Heart left ventricle (tissue), 16 donors: ENCODE measurements around the gene TTLL1. TPM values are rescaled to one million over a fixed set of nuclear protein-coding genes. Genes with fewer than 3 reads are reported as not detected.

Experiments used
- ATAC-seq, 4 donors: fragments of 200-7000 bp; cut with Tn5 transposase; one replicate each; pipeline ENCODE4 v1.9.1; 2020 to 2022; ENCODE audit warnings: moderate library complexity in 4 of 4, mild to moderate bottlenecking in 3 of 4, moderate number of reproducible peaks in 1 of 4
- DNase-seq, 5 donors: peaks; one replicate each; pipeline ENCODE4 v3.0.0-alpha.2; 2020
- H3K27ac ChIP-seq, 12 donors: fragments of 200-600 bp; sonication (generic) in 4 of 12; one replicate each; pipeline versions ENCODE4 v1.5.0 to v1.8.0; 2016 to 2022; ENCODE audit warnings: mild to moderate bottlenecking in 2 of 12
- H3K27me3 ChIP-seq, 9 donors: fragments of 200-600 bp; sonication (generic) in 2 of 9; one replicate each; pipeline versions ENCODE4 v1.5.1 to v1.8.0; 2016 to 2022; ENCODE audit warnings: mild to moderate bottlenecking in 3 of 9
- H3K36me3 ChIP-seq, 9 donors: fragments of 200-600 bp; sonication (generic) in 2 of 9; one replicate each; pipeline versions ENCODE4 v1.5.0 to v1.8.0; 2018 to 2022; ENCODE audit warnings: mild to moderate bottlenecking in 2 of 9
- H3K4me1 ChIP-seq, 12 donors: fragments of 200-600 bp; sonication (generic) in 4 of 12; one replicate each; pipeline versions ENCODE4 v1.5.0 to v1.8.0; 2016 to 2022; ENCODE audit warnings: mild to moderate bottlenecking in 3 of 12
- H3K4me3 ChIP-seq, 12 donors: fragments of 200-600 bp; sonication (generic) in 4 of 12; one replicate each; pipeline versions ENCODE4 v1.5.0 to v1.8.0; 2017 to 2022; ENCODE audit warnings: mild to moderate bottlenecking in 9 of 12, moderate library complexity in 4 of 12
- H3K9me3 ChIP-seq, 12 donors: fragments of 200-600 bp; sonication (generic) in 4 of 12; one replicate each; pipeline versions ENCODE4 v1.5.0 to v1.8.0; 2016 to 2022; ENCODE audit warnings: mild to moderate bottlenecking in 1 of 12
- CTCF ChIP-seq, 12 donors: fragments of 200-600 bp; sonication (generic) in 4 of 12; IDR thresholded peaks; one replicate each; pipeline versions ENCODE4 v1.5.0 to v1.8.0; 2018 to 2022; ENCODE audit warnings: antibody characterized with exemption in 12 of 12, mild to moderate bottlenecking in 5 of 12
- POLR2A ChIP-seq, 2 donors: fragments of 450-650 bp; IDR thresholded peaks; one replicate each; pipeline ENCODE4 v1.6.1; 2017; ENCODE audit warnings: antibody characterized with exemption in 2 of 2, mild to moderate bottlenecking in 2 of 2, moderate library complexity in 2 of 2
- WGBS, 4 donors: extraction: QIAGEN DNeasy Blood & Tissue Kit in 2 of 4; methylation state at CpG; one replicate each; pipeline versions ENCODE4 v1.1.5 to v1.1.7; 2013 to 2018; 5-methylcytosine and 5-hydroxymethylcytosine counted together
- intact Hi-C, 10 donors: fragments of 100-400 bp; cut with DNase I; formaldehyde crosslinking; loops; one replicate each; pipeline versions ENCODE4 v1.11.1 to v1.14.2; 2022
- polyA plus RNA-seq, 2 donors: library from polyadenylated mRNA; stranded (reverse); fragments of 200-250 nt; gene quantifications; one replicate each; pipeline ENCODE4 v1.2.3, GENCODE V29; 2013
- total RNA-seq, 9 donors: library from RNA; depleted of rRNA in 2 of 9; stranded (reverse); fragments of >200 nt in 2 of 9; fragmentation: NEBNext Ultra II Directional in 3 of 9; extraction: Animal tissue kit (Norgen Biotek cat#: 25700) in 3 of 9; gene quantifications; one replicate each; pipeline versions ENCODE4 v1.1.0 to v1.2.4, GENCODE V29; 2016 to 2023
- donor health status: ischemic (EF 13 %, LVEDD 7.1; RV severe dilation, severe dysfunction).
- donor health status: healthy with polysubstance abuse.
- donor health status: DM: no; HTN: yes; CAD: no.
- donor health status: DM: no; HTN: no; CAD: no.
- donor health status: ischemic (EF 25% LVEDD 6.9; RV normal size, moderate dysfunction).
- donor health status: ischemic (EF 25% LVEDD 5.7; RV mildly dilated, moderate dysfunction).
- donor health status: healthy.
- donor health status: DM: yes; HTN: yes; CAD: no.
- donor health status: ischemic (EF 35%, LVEDD 5.7; RV mildly dilated, moderate dysfunction).
- donor health status: nonischemic (EF 11% LVEDD 7.7; RV severe dilation, severe dysfunction).
- donor health status: DM: yes; HTN: yes; CAD: no.
- donor health status: PGD.
- donor health status: ischemic (EF 29% LVEDD 5.4; RV normal size, mild dysfunction).
- donor health status: nonischemic (EF 23%, LVEDD 6.1; RV moderate dilation, normal function).

The TTLL1 gene
- total and polyA plus RNA-seq, 11 donors: 4.4 to 13.2 (median 7.5) TPM

DNA sequence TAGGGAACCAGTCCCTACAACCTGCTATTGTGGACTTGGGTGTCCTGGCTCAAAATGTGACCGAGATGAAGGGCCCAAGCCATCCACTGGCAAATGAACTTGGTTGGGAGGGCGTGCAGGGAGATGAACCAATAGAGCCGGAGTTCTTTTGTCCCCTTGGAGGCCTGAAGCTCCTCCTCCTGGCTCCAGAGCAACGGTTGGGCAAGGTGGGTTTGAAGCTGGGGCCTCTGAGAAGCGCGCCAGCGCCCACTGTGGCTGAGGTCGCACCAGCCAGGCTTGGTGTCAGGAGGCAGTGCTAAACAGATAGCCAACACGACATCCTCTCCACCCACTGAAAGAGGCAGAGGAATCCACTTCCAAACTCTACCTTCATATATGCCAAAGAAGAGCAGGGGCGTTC lies 38.2 kb downstream of the TTLL1 start:
- no peak overlapping the region for H3K4me3 ChIP-seq
- WGBS, 4 donors: 81 to 84% (median 83%) methylated on average over 8 to 10 of the region's 10 CpGs
- peaks cover 0 to 19% (median 4%) of the 10 kb centered on the region in 9 donors for H3K36me3 ChIP-seq
- H3K27me3 ChIP-seq: no peaks in the 10 kb centered on the region
- no peak overlapping the region for H3K27ac ChIP-seq
- no peak for ATAC-seq
- intact Hi-C loops: no loop called here
- TF ChIP-seq POLR2A (IDR thresholded peaks at IDR 0.05): no peak
- TF ChIP-seq CTCF (IDR thresholded peaks at IDR 0.05): no peak
- no peaks in the 10 kb centered on the region for H3K9me3 ChIP-seq
- no peak for DNase-seq
- no peaks in the 10 kb centered on the region for H3K4me1 ChIP-seq

GRCh38 chr22:43047605-43048004 lies 41.6 kb downstream of the TTLL1 start:
- Histone ChIP-seq H3K4me1 (no peaks in the 10 kb centered on the region), H3K9me3 (no peaks in the 10 kb centered on the region), H3K27me3 (no peaks in the 10 kb centered on the region), H3K27ac (no peak overlapping the region), H3K36me3 (peaks cover 0 to 16% (median 0%) of the 10 kb centered on the region in 9 donors), H3K4me3 (no peak overlapping the region)
- intact Hi-C loops: no loop called here
- ATAC-seq (no peak), DNase-seq (no peak)
- TF ChIP-seq CTCF (IDR thresholded peaks at IDR 0.05) (no peak), POLR2A (IDR thresholded peaks at IDR 0.05) (no peak)
- WGBS, 4 donors: 90 to 96% (median 93%) methylated on average over 7 of the region's 7 CpGs

DNA sequence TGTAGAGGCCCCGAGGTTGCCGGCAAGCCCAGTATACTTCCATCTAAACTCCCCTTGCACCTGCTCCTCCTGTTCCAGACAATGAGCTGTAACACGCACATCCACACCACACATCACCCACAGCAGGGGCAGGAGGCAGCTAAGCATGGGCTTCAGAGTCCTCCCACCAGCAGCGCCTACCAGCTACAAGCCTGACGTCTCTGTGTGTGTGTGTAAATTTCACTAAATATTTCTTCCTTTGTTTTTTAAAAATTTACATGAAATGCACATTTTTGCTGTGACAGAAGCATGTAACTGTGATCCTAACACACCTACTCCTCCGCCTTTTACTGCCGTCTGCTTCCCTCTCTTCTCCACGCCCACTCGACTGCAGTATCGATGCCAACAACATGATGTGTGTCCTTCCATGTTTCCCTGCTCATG lies 44.9 kb downstream of the TTLL1 start:
- ATAC-seq (no peak), DNase-seq (no peak)
- no peak overlapping the region for H3K4me3 ChIP-seq
- no peaks in the 10 kb centered on the region for H3K9me3 ChIP-seq
- 91 to 96% (median 94%) methylated on average over 10 of the region's 10 CpGs for WGBS, 4 donors
- intact Hi-C loops: no loop called here
- H3K27ac ChIP-seq: no peak overlapping the region
- H3K27me3 ChIP-seq: no peaks in the 10 kb centered on the region
- no peaks in the 10 kb centered on the region for H3K4me1 ChIP-seq
- H3K36me3 ChIP-seq: peaks cover 0 to 7% (median 0%) of the 10 kb centered on the region in 9 donors
- TF ChIP-seq CTCF (IDR thresholded peaks at IDR 0.05): no peak
- no peak for TF ChIP-seq POLR2A (IDR thresholded peaks at IDR 0.05)

DNA sequence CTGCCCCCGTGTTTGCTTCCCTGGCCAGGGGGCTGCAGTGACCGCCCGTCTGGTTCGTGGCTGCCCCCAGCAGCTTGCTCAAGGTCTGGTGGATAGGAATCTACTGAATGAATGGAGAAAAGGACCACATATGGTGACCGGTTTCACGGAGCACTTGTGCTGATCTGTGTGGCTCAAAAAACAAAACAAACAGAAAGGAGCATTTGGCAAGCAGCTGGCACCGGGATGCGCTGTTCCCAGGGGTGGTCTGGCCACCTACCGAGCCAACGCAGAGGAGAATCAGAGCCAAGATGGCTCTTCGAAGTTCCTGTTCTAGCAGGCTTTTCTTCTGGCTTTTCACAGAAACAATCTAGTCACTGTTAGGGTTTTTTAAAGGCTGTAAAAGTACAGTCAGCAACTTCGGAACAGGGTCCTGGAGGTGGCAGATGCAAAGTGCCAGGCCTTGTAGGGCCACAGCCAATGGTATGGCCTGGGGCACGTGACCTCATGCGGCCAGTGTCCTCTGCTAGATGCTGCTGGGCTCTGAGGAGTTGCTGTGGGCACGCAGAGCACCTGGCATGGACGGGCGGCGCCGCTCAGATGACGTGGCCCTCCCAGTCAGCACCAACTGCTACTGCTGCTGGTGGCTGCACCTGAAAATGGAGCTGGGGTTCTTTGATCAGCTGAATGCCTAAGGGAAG lies 47.0 kb downstream of the TTLL1 start:
- Histone ChIP-seq H3K9me3 (no peaks in the 10 kb centered on the region), H3K36me3 (peaks cover 0 to 7% (median 0%) of the 10 kb centered on the region in 9 donors), H3K27me3 (no peaks in the 10 kb centered on the region), H3K27ac (no peak overlapping the region), H3K4me1 (no peaks in the 10 kb centered on the region), H3K4me3 (no peak overlapping the region)
- WGBS, 4 donors: 82 to 86% (median 84%) methylated on average over 20 of the region's 20 CpGs
- TF ChIP-seq CTCF (IDR thresholded peaks at IDR 0.05) (no peak), POLR2A (IDR thresholded peaks at IDR 0.05) (no peak)
- intact Hi-C loops: no loop called here
- DNase-seq (no peak), ATAC-seq (no peak)
